Upper lobe of right lung (tissue), 1 donor: ENCODE data around the gene C1QA. TPM values are rescaled to one million over a fixed set of nuclear protein-coding genes. Genes with fewer than 3 reads are reported as not detected.

Source experiments
- ATAC-seq: fragments of 200-7000 bp; cut with Tn5 transposase; one replicate; pipeline ENCODE4 v1.9.1; 2020; ENCODE audit warnings: mild to moderate bottlenecking, moderate library complexity
- DNase-seq: peaks from one replicate; pipeline ENCODE4 v3.0.0-alpha.2; 2020
- H3K27ac ChIP-seq: fragments of 200-600 bp; one replicate; pipeline ENCODE4 v1.8.0; 2022
- H3K27me3 ChIP-seq: fragments of 200-600 bp; one replicate; pipeline ENCODE4 v1.8.0; 2022; ENCODE audit warnings: mild to moderate bottlenecking
- H3K36me3 ChIP-seq: fragments of 200-600 bp; one replicate; pipeline ENCODE4 v1.8.0; 2022
- H3K4me1 ChIP-seq: fragments of 200-600 bp; one replicate; pipeline ENCODE4 v1.8.0; 2022
- H3K4me3 ChIP-seq: fragments of 200-600 bp; one replicate; pipeline ENCODE4 v1.8.0; 2022; ENCODE audit warnings: mild to moderate bottlenecking
- H3K9me3 ChIP-seq: fragments of 200-600 bp; one replicate; pipeline ENCODE4 v1.8.0; 2022
- CTCF ChIP-seq: fragments of 200-600 bp; IDR thresholded peaks from one replicate; pipeline ENCODE4 v1.8.0; 2022; ENCODE audit warnings: antibody characterized with exemption
- intact Hi-C: fragments of 100-400 bp; cut with DNase I; formaldehyde crosslinking; loops from one replicate; pipeline ENCODE4 v1.11.0; 2022
- total RNA-seq: library from RNA; stranded (reverse); fragmentation: NEBNext Ultra II Directional; extraction: Animal tissue kit (Norgen Biotek cat#: 25700); gene quantifications from one replicate; pipeline ENCODE4 v1.2.1, GENCODE V29; 2021
- donor health status: DM: no; HTN: yes; CAD: no; lungs with severe emphysema.

C1QA gene
- total RNA-seq, 1 donor from 2014 or later, result 521 TPM

GRCh38 chr1:22606161-22606560, 30.3 kb upstream of the C1QA start:
- no peak overlapping the region for H3K4me3 ChIP-seq
- DNase-seq (no peak), ATAC-seq (peak; percentile 22)
- TF ChIP-seq CTCF, result no peak
- no peaks in the 10 kb centered on the region for H3K36me3 ChIP-seq
- H3K27me3 ChIP-seq, result peaks cover 28% of the 10 kb centered on the region
- no peak overlapping the region for H3K27ac ChIP-seq
- H3K9me3 ChIP-seq, result no peaks in the 10 kb centered on the region
- intact Hi-C loops, result no loop called here
- H3K4me1 ChIP-seq, result no peaks in the 10 kb centered on the region

- peaks cover 36% of the 10 kb centered on the region for H3K27me3 ChIP-seq
- H3K27ac ChIP-seq, result no peak overlapping the region
- H3K9me3 ChIP-seq, result no peaks in the 10 kb centered on the region
- H3K4me3 ChIP-seq, result no peak overlapping the region
- intact Hi-C loops, result no loop called here
- ATAC-seq (peak; percentile 31), DNase-seq (peak; percentile 54)
- no peaks in the 10 kb centered on the region for H3K4me1 ChIP-seq
- H3K36me3 ChIP-seq, result no peaks in the 10 kb centered on the region
- no peak for TF ChIP-seq CTCF
Observed at GRCh38 chr1:22607154-22607553, 29.3 kb upstream of the C1QA start.

DNA sequence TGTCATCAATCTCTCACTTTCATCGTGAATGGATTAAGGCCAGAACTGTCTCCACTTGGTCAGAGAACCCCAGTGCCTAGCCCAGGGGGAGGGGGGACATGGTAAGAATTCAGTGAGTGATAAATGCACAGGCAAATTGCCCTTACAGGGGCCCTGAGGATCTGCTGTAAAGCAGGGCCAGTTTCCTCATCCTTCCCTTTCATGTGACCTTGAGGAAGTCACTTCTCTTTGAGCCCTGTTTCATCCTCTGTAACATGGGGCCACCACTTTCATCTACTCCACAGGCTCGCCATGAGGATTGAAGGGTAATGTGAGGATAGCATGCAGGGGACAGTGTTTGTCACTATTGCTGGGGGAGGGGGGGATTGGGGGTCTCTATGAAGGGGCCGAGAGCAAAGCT, 28.1 kb upstream of the C1QA start:
- peaks cover 27% of the 10 kb centered on the region for H3K27me3 ChIP-seq
- H3K4me1 ChIP-seq, result no peaks in the 10 kb centered on the region
- no peaks in the 10 kb centered on the region for H3K36me3 ChIP-seq
- no peak overlapping the region for H3K4me3 ChIP-seq
- intact Hi-C loops, result no loop called here
- H3K9me3 ChIP-seq, result no peaks in the 10 kb centered on the region
- no peak for TF ChIP-seq CTCF
- DNase-seq, result no peak
- ATAC-seq, result peak; percentile 38
- H3K27ac ChIP-seq, result no peak overlapping the region

GRCh38 chr1:22609291-22609690, 27.1 kb upstream of the C1QA start:
- ATAC-seq, result no peak
- H3K4me3 ChIP-seq, result no peak overlapping the region
- no peaks in the 10 kb centered on the region for H3K36me3 ChIP-seq
- intact Hi-C loops, result no loop called here
- DNase-seq, result no peak
- peaks cover 27% of the 10 kb centered on the region for H3K27me3 ChIP-seq
- H3K27ac ChIP-seq, result no peak overlapping the region
- H3K9me3 ChIP-seq, result no peaks in the 10 kb centered on the region
- H3K4me1 ChIP-seq, result no peaks in the 10 kb centered on the region
- no peak for TF ChIP-seq CTCF

DNA sequence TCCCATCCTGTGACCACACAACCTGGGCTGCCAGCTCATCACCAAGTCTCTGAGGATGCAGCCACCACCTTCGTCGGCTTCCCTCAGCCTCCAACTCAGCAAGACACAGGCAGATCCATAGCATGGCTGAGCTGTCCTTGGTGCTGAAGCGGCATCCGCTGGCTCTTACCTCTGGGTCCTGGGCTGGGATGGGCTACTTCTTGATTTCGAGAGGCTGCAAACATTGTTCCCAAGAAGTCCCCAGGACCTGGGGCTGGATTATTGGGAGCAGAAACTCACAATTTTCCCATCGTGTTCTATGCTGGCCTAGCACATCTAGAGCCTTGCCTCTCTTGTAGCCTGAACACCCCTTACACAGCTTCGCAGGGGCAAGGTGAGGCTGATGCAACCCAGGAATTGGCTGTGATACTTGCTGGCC, 24.9 kb upstream of the C1QA start:
- Histone ChIP-seq H3K27me3 (peaks cover 46% of the 10 kb centered on the region), H3K4me3 (no peak overlapping the region), H3K27ac (no peak overlapping the region), H3K9me3 (no peaks in the 10 kb centered on the region), H3K4me1 (no peaks in the 10 kb centered on the region), H3K36me3 (no peaks in the 10 kb centered on the region)
- no peak for TF ChIP-seq CTCF
- ATAC-seq, result peak; percentile 32
- DNase-seq, result no peak
- intact Hi-C loops, result no loop called here
